GM10266 (cell line): Measurements from ENCODE around the gene EMILIN1.

Experiments
- DNase-seq: peaks from one replicate; pipeline ENCODE4 v3.0.0; 2012; ENCODE audit errors: extremely low spot score
- CTCF ChIP-seq: IDR thresholded peaks from 2 replicates; pipeline ENCODE4 v1.5.1; 2012; ENCODE audit warnings: mild to moderate bottlenecking, low read depth; ENCODE audit not compliant: control insufficient read depth, insufficient read depth; ENCODE audit errors: missing control alignments

EMILIN1 gene

GRCh38 chr2:27122791-27123190, 44.4 kb downstream of the EMILIN1 start:
- TF ChIP-seq CTCF = no peak
- DNase-seq = no peak

GRCh38 chr2:27123302-27124150, 45.1 kb downstream of the EMILIN1 start, which contains the start of gene ABHD1:
TSS of gene ABHD1 (plus strand) at chr2:27123815. CDS start at chr2:27123949, 134 bp downstream.
- TF ChIP-seq CTCF = peak; percentile 7
- peak; percentile 76 for DNase-seq

GRCh38 chr2:27125104-27125503, 46.7 kb downstream of the EMILIN1 start:
- no peak for TF ChIP-seq CTCF
- no peak for DNase-seq

DNA sequence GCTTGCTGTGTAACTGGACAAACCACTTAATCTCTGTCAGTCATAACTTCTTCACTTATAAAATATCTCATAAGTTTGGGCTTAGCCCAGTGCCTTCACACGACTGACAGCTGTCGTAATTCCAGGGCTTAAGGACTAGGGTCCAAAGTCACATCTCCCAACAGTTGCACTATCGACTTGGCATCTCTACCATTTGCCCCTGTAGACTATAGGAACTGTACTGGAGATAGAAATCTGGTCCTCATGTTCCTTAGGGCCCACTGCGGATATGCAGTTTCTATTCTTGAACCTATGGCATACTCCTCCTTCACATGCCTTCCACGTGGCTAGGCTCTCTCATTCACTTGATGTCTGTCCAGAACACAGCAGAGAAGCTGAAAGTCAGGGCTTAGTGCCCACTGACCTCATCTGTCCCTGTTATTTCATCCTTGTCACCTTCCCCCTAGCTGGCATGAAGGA, 47.9 kb downstream of the EMILIN1 start:
- DNase-seq = no peak
- TF ChIP-seq CTCF = no peak

- DNase-seq = no peak
- no peak for TF ChIP-seq CTCF
Observed at GRCh38 chr2:27127883-27128667, 49.7 kb downstream of the EMILIN1 start.

DNA sequence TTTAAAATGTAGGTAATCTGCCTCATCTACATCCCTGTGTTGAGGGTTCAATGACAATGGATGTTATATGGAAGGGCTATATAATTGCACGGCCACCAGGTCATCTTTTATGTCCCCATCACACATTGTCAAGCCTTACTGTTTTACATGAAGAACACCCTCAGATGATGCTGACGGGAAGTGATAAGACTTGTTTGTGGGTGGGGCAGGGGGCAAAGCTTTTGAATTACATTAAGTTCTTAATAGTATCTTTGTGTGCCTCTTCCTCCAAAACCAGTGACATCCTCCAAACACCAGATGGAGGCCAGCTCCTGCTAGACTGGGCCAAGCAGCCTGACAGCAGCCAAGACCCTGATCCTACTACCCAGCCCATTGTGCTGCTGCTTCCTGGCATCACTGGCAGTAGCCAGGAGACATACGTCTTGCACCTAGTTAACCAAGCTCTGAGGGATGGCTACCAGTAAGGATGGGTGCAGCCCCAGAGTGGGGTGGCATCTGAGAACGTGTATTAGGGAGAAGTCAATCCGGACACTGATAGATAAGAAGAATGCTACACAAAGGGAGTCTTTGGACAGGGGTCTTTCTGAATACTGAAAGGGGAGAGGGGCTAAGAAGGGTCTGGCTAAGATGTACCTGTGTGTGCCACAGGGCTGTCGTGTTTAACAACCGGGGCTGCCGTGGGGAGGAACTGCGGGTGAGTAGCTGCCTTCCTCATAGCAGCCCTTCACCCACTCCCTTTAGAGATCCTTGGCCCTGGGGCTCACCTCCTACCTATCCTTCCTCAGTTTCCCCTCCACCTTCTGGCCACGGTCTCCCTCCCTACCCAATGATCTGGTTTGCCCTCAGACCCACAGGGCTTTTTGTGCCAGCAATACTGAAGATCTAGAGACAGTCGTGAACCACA, 50.5 kb downstream of the EMILIN1 start:
- DNase-seq = no peak
- TF ChIP-seq CTCF = no peak
